CD14-positive monocyte (primary cell): ENCODE measurements around the gene ZAP70. TPM values are rescaled to one million over a fixed set of nuclear protein-coding genes. Genes with fewer than 3 reads are reported as not detected.
"Not testable (repeated sequence)": the region's sequence is repeated elsewhere in the genome, so short reads cannot be mapped to it uniquely, and the experiment has no call there.

Source experiments
- DNase-seq, 3 donors: peaks; one replicate each; pipeline ENCODE4 v3.0.0-alpha.2; 2011 to 2022
- H2AFZ ChIP-seq: 2 replicates; pipeline ENCODE4 v1.6.0; 2012; ENCODE audit warnings: mild to moderate bottlenecking, low read depth, low read length, inconsistent platforms; ENCODE audit not compliant: insufficient read depth, poor library complexity, severe bottlenecking
- H3K27ac ChIP-seq, 2 donors: 1 replicate in 1 of 2; 2 replicates in 1 of 2; pipeline ENCODE4 v1.5.1; 2012 to 2013; ENCODE audit warnings: low read length in 2 of 2, control low read depth in 1 of 2, inconsistent platforms in 1 of 2, low read depth in 1 of 2, mild to moderate bottlenecking in 1 of 2
- H3K27me3 ChIP-seq, 2 donors: one replicate each; pipeline versions ENCODE4 v1.6.0 to v1.6.1; 2011 to 2013; ENCODE audit warnings: low read length in 2 of 2; ENCODE audit not compliant: control insufficient read depth in 2 of 2, insufficient read depth in 2 of 2
- H3K36me3 ChIP-seq, 2 donors: replicated peaks in 1 of 2; 1 replicate in 1 of 2; 2 replicates in 1 of 2; pipeline versions ENCODE4 v1.5.1 to v1.6.1; 2012 to 2013; ENCODE audit warnings: low read length in 2 of 2, control low read depth in 1 of 2, inconsistent platforms in 1 of 2, mild to moderate bottlenecking in 1 of 2; ENCODE audit not compliant: insufficient read depth in 2 of 2, control insufficient read depth in 1 of 2
- H3K4me1 ChIP-seq, 2 donors: 1 replicate in 1 of 2; 2 replicates in 1 of 2; pipeline versions ENCODE4 v1.5.1 to v1.6.1; 2012 to 2013; ENCODE audit warnings: low read length in 2 of 2, control low read depth in 1 of 2, inconsistent platforms in 1 of 2, mild to moderate bottlenecking in 1 of 2, moderate library complexity in 1 of 2; ENCODE audit not compliant: insufficient read depth in 2 of 2, control insufficient read depth in 1 of 2
- H3K4me2 ChIP-seq: replicated peaks from 2 replicates; pipeline ENCODE3; 2012; ENCODE audit warnings: low read length, moderate library complexity, mild to moderate bottlenecking; ENCODE audit not compliant: poor library complexity, severe bottlenecking; ENCODE audit errors: extremely low read depth
- H3K4me3 ChIP-seq, 3 experiments: fragments of 200-600 bp in 1 of 3; sonication (generic) in 1 of 3; replicated peaks in 1 of 3; 1 replicate in 2 of 3; 2 replicates in 1 of 3; pipeline ENCODE4 v1.5.1; 2011 to 2013; ENCODE audit warnings: low read length in 3 of 3, mild to moderate bottlenecking in 3 of 3, control low read depth in 2 of 3, low read depth in 2 of 3, inconsistent platforms in 1 of 3, moderate library complexity in 1 of 3
- H3K79me2 ChIP-seq: 2 replicates; pipeline ENCODE4 v1.6.0; 2012; ENCODE audit warnings: mild to moderate bottlenecking, control low read depth, inconsistent platforms, low read length, moderate library complexity; ENCODE audit not compliant: insufficient read depth
- H3K9ac ChIP-seq: 2 replicates; pipeline ENCODE4 v1.6.0; 2017; ENCODE audit warnings: low read length, mild to moderate bottlenecking; ENCODE audit not compliant: insufficient read depth, poor library complexity, severe bottlenecking
- H3K9me3 ChIP-seq, 2 donors: replicated peaks in 1 of 2; 1 replicate in 1 of 2; 2 replicates in 1 of 2; pipeline versions ENCODE4 v1.5.1 to v1.6.1; 2012 to 2013; ENCODE audit warnings: low read length in 2 of 2, control low read depth in 1 of 2; ENCODE audit not compliant: control insufficient read depth in 1 of 2, insufficient read depth in 1 of 2
- H4K20me1 ChIP-seq: 2 replicates; pipeline ENCODE4 v1.6.0; 2012; ENCODE audit warnings: mild to moderate bottlenecking, low read length, control low read depth, moderate library complexity; ENCODE audit not compliant: insufficient read depth
- H3K27ac Mint-ChIP-seq, 7 donors: one replicate each; pipeline ENCODE4 v1.8.0; 2020; ENCODE audit warnings: mild to moderate bottlenecking in 7 of 7, mixed read lengths in 7 of 7, moderate library complexity in 6 of 7, inconsistent platforms in 2 of 7
- H3K27me3 Mint-ChIP-seq, 3 donors: one replicate each; pipeline ENCODE4 v1.8.0; 2021 to 2022; ENCODE audit warnings: low read depth in 3 of 3, mild to moderate bottlenecking in 3 of 3, mixed read lengths in 3 of 3, moderate library complexity in 3 of 3, inconsistent platforms in 1 of 3
- H3K36me3 Mint-ChIP-seq, 2 donors: one replicate each; pipeline ENCODE4 v1.8.0; 2020; ENCODE audit warnings: mixed read lengths in 2 of 2, inconsistent platforms in 1 of 2, mild to moderate bottlenecking in 1 of 2
- H3K4me1 Mint-ChIP-seq: one replicate; pipeline ENCODE4 v1.8.0; 2020; ENCODE audit warnings: mild to moderate bottlenecking, mixed read lengths
- H3K4me3 Mint-ChIP-seq, 2 donors: one replicate each; pipeline ENCODE4 v1.8.0; 2020; ENCODE audit warnings: mild to moderate bottlenecking in 2 of 2, mixed read lengths in 2 of 2, moderate library complexity in 1 of 2
- H3K9me3 Mint-ChIP-seq, 7 donors: one replicate each; pipeline ENCODE4 v1.8.0; 2020 to 2022; ENCODE audit warnings: mixed read lengths in 7 of 7, mild to moderate bottlenecking in 6 of 7, moderate library complexity in 6 of 7, inconsistent platforms in 2 of 7
- WGBS: methylation state at CpG from one replicate; pipeline ENCODE4 v1.1.5; 2013; ENCODE audit warnings: missing lambda C conversion rate; ENCODE audit not compliant: insufficient coverage; 5-methylcytosine and 5-hydroxymethylcytosine counted together
- intact Hi-C, 2 donors: fragments of 100-400 bp; cut with micrococcal nuclease; formaldehyde crosslinking; loops; one replicate each; pipeline versions ENCODE4 v1.15.0 to v1.15.1; 2023
- polyA plus RNA-seq, 3 donors: library from polyadenylated mRNA; depleted of rRNA in 1 of 3; unstranded in 2 of 3; stranded (reverse) in 1 of 3; fragments of 300-500 nt in 2 of 3; fragments of >200 nt in 1 of 3; fragmentation: Illumina TruSeq in 2 of 3; gene quantifications; 1 replicate in 2 of 3; 2 replicates in 1 of 3; pipeline ENCODE4 v1.2.3, GENCODE V29; 2012 to 2021
- TF ChIP-seq, protein P1 (sequence below): fragments of 200-600 bp; IDR thresholded peaks from one replicate; pipeline ENCODE4 v1.8.0; 2022; ENCODE audit warnings: antibody characterized with exemption, mild to moderate bottlenecking

Gene ZAP70
- polyA plus RNA-seq, 3 donors = 0.30 to 0.69 (median 0.38) TPM

DNA sequence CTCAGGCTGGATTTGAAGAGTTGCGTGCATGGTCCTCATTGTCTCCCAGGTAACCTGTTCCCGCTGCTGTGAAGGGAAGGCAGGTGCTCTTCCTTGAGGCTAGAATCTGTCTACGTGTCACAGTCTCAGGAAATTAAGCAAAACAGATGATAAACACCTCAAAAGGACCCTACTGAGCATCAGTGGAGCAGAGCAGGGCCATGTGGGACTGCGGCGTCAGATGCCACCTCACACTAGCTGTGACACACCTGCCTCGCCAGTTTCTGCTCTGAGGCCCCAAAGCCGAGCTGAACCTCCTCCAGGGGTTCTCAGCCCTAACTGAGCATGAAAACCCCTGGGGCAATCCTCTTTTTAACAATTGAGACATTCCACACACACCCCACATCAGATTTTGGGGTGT lies 41.9 kb upstream of the ZAP70 start:
- Histone ChIP-seq H3K4me2 (no peak overlapping the region), H3K36me3 (no peaks in the 10 kb centered on the region), H2AFZ (no peak overlapping the region), H3K4me1 (no peaks in the 10 kb centered on the region), H3K27me3 (no peaks in the 10 kb centered on the region), H3K27ac (no peak overlapping the region), H4K20me1 (no peaks in the 10 kb centered on the region), H3K79me2 (no peaks in the 10 kb centered on the region), H3K4me3 (no peak overlapping the region), H3K9me3 (no peaks in the 10 kb centered on the region), H3K9ac (no peak overlapping the region)
- peaks cover 0 to 2% (median 0%) of the 10 kb centered on the region in 7 donors for H3K9me3 Mint-ChIP-seq
- no peak overlapping the region for H3K4me3 Mint-ChIP-seq
- peaks cover 5% of the 10 kb centered on the region for H3K4me1 Mint-ChIP-seq
- WGBS = 100% methylated on average over 4 of the region's 7 CpGs
- no peak overlapping the region for H3K27ac Mint-ChIP-seq
- TF ChIP-seq, protein P1, sequence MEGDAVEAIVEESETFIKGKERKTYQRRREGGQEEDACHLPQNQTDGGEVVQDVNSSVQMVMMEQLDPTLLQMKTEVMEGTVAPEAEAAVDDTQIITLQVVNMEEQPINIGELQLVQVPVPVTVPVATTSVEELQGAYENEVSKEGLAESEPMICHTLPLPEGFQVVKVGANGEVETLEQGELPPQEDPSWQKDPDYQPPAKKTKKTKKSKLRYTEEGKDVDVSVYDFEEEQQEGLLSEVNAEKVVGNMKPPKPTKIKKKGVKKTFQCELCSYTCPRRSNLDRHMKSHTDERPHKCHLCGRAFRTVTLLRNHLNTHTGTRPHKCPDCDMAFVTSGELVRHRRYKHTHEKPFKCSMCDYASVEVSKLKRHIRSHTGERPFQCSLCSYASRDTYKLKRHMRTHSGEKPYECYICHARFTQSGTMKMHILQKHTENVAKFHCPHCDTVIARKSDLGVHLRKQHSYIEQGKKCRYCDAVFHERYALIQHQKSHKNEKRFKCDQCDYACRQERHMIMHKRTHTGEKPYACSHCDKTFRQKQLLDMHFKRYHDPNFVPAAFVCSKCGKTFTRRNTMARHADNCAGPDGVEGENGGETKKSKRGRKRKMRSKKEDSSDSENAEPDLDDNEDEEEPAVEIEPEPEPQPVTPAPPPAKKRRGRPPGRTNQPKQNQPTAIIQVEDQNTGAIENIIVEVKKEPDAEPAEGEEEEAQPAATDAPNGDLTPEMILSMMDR = no peak
- no peak for DNase-seq
- intact Hi-C loops = no loop called here
- H3K36me3 Mint-ChIP-seq = no peaks in the 10 kb centered on the region
- H3K27me3 Mint-ChIP-seq = peaks cover 0 to 5% (median 2%) of the 10 kb centered on the region in 3 donors

- not testable (repeated sequence) for H3K36me3 ChIP-seq
- WGBS = 94% methylated on average over 4 of the region's 6 CpGs
Measured at GRCh38 chr2:97672606-97673140, 40.7 kb upstream of the ZAP70 start.

More at GRCh38 chr2:97672606-97673140, 40.7 kb upstream of the ZAP70 start:
- H3K4me2 ChIP-seq, H3K4me3 Mint-ChIP-seq, H3K4me3 ChIP-seq, H3K79me2 ChIP-seq, H3K9me3 Mint-ChIP-seq, intact Hi-C loops, H3K9me3 ChIP-seq, H3K27ac ChIP-seq, H3K4me1 ChIP-seq, H3K9ac ChIP-seq, H3K27me3 ChIP-seq, H3K36me3 Mint-ChIP-seq, DNase-seq, H3K4me1 Mint-ChIP-seq, H4K20me1 ChIP-seq, H3K27me3 Mint-ChIP-seq: not testable (repeated sequence)
- peak overlapping the region; percentile 16 for H2AFZ ChIP-seq
- peak overlapping the region in 1 of 7 donors; percentile 10 for H3K27ac Mint-ChIP-seq
